HG02571 (cell line): ENCODE data around the gene SETD3.

ENCODE experiments used
- ATAC-seq: cut with Tn5 transposase; IDR thresholded peaks from one replicate; pipeline ENCODE4 v1.9.1; 2021; ENCODE audit warnings: mild to moderate bottlenecking, moderate library complexity; ENCODE audit not compliant: unreplicated experiment

SETD3 gene

DNA sequence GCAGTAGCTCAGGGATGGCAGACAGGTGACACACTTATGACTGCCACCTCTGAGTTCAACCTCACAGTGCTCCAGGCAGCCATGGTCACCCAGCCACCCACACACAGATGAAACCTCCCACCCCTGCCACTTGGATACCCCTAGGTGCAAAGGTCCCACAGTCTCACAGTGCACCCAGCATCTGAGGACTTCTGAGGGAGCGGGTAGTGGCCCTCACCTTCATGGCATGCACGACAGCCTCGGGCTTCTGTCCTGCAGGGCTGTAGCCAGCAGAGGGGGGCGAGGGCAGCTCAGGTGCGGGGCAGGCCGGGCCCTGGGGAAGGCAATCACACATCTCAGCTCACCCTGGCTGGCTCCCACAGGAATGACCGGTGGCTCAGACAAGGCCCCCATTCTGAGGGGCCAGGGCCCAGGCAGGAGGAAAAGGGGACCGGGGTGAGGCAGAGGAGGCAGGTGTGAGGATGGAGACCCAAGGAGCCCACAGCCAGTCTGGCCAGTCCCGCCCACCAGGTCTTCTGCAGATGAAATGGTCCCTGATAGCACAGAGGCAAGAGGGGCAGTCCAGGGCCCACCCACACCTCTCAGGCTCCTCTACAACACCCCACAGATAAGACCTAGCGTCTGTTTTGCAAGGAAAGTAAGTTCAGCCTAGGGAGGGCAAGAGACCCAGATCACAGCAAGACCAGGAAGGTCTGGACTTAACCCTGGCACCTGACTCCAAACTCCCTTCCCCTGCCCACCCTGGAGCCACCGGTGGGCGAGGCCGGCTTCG, 36.4 kb upstream of the SETD3 start:
- ATAC-seq = no peak

GRCh38 chr14:99516156-99516870, 35.7 kb upstream of the SETD3 start:
- no peak for ATAC-seq

- ATAC-seq = no peak
Measured at GRCh38 chr14:99515301-99516155, 34.9 kb upstream of the SETD3 start.

DNA sequence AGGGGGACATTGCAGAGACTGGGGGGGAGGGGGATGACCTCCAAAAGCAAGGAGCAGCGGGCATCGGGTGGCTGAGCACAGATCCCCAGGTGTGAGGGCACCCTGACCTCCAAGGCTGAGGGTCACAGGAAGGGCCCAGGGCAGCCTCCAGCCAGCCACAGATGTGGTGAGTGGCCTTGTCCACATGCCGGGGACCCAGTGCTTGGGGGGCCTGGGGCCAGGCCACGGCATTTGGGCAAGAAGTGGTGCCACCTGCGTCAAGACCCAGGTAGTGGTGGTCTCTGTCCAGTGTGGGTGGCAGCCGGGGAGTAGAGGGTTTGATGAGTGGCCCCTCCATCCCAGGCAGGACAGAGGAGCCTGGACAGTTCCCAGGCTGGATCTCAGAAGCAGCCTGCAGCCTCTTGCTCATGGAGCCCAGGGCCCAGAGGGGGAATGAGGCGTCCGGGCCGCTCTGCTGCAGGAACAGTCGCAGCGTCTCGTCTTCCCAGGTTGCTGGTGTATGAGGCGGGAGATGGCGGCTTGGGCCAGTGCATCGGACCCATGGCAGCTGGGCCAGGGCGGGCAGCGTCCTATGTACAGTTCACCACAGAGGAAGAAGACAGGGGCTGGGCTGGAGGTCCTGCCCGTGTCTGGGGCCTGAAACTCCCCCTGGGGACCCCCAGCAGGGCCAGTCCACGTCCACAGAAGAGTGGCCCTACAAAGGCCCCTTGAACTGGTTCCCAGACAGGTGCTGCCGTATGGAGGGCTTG, 34.1 kb upstream of the SETD3 start:
- ATAC-seq = no peak

- no peak for ATAC-seq
Measured at GRCh38 chr14:99513946-99514551, 33.4 kb upstream of the SETD3 start.

DNA sequence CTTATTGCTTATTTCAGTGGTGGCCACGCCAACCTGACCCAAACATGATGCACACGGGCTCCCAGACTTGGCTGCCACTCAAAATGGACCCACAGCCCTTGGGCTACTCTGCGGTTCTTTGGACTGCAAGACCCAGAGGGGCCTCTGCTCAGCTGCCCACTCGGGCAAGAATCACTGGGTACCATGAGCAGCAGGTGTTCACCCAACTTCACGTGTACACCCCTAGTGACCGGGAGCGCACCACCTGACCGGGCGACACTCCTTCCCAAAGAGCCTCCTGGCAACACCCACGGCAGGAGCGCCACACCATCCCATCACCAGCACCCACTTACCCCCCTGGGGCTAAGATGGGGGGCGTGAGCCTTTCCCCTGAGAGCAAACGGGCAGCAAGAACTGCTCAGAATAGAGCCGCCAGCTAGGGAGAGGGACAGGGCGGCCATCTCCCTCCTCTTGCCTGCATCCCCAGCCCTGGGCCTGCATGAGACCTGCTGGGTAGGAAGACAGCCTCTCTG, 32.6 kb upstream of the SETD3 start:
- no peak for ATAC-seq

DNA sequence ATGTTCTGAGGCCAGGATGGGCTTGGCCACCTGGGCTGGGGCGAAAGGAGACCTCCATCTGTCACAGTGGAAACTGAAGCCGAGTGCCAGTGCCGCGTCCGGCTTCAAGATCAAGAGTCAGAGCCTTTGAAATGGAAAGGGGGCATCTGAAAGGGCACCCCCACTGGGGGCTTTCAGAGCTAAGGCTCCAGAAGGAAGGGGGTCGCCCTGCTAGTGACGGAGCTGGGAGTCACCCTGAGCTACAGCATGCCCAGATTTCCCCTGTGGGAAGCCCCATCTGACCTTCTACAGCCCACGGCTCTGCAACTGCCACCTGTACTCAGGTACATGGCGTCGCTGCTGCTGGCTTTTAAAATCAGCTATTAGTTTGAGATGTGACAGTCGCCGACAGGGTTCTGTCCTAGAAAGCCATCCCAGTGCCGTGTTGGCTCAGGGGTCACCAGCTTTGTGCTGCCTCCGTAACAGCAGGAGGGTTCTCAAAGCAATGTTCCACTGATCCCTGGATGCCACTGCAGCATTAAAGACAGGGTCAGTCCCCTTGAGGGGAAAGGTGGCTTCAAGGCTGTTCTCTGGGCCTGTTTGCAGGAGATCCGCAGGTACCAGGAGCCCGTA, 32.0 kb upstream of the SETD3 start:
- no peak for ATAC-seq

- ATAC-seq = no peak
Measured at GRCh38 chr14:99512110-99512449, 31.4 kb upstream of the SETD3 start.

DNA sequence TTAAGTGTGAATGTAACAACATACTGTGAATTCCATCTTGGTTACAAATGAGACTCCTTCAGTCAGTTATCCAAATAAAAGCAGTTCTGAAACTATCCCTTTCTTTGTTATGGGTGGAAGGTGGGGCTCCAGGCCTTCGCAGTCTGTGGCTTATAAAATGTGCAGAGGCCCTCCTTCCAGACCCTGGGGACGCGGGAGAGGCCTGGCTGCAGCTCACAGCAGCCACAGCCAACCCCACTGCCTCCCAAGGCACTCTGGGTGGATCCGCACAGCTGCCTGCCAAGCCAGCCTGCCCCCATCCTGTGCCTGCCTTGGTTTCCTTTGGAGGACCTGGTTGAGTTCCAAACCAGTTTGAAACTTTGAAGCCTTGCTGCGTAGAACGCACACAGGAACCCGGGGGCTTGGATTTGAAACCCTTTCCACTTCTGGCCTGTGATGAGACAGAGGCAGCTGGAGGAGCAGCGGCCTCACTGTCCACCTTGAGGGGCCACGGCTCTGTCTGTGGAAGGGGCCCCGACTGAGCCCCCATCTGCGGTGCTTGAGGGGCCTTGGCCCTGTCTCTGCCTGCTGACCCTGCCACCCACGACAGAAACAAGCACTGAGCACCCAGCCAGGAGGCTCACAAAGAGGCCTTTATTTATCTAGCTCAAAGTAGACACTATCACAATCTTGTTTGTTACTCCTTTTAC, 30.9 kb upstream of the SETD3 start:
- no peak for ATAC-seq

DNA sequence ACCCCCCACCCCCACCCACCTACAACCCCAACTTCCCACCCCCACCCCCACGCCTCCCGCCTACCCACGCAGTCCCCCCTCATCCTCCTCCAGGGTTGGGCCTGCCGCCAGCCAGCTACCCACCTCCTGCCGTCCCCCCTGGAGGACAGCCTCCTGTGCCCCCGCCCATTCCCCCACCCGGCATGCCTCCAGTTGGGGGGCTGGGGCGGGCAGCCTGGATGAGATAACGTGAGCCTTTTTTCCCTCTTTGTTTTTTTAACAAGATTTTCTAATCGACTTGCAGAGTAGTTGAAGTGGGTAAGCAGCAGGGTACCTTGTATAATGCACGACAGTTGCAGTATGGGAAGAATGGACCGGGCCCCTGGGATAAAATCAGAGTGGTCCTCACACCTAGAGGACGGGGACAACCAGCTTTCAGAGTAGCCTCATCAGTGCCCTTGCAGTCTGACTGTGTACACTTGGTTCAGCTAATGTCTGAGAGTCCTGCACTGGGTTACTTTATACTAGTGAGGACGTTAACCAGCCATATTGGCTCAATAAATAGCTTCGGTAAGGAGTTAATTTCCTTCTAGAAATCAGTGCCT, 30.0 kb upstream of the SETD3 start:
- no peak for ATAC-seq

DNA sequence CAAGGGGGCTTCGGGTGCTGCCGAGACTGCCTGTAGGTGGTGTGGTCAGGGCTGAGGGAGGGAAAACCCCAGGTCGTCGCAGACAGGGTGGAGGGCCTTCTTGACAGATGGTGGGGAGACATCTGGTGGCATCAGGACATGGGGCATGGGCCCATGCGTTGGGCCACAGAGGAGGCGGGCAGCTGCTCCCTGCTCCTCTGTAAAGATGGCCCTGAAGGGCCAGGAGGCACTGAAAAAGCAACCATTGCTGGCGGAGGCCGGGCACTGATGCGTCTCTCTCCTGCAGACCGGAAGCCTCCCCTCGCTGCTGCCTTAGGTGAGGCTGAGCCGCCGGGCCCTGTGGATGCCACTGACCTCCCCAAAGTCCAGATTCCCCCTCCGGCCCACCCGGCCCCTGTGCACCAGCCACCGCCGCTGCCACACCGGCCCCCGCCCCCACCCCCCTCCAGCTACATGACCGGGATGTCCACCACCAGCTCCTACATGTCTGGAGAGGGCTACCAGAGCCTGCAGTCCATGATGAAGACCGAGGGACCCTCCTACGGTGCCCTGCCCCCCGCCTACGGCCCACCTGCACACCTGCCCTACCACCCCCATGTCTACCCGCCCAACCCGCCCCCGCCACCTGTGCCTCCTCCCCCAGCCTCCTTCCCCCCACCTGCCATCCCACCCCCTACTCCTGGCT, 29.4 kb upstream of the SETD3 start:
- no peak for ATAC-seq

DNA sequence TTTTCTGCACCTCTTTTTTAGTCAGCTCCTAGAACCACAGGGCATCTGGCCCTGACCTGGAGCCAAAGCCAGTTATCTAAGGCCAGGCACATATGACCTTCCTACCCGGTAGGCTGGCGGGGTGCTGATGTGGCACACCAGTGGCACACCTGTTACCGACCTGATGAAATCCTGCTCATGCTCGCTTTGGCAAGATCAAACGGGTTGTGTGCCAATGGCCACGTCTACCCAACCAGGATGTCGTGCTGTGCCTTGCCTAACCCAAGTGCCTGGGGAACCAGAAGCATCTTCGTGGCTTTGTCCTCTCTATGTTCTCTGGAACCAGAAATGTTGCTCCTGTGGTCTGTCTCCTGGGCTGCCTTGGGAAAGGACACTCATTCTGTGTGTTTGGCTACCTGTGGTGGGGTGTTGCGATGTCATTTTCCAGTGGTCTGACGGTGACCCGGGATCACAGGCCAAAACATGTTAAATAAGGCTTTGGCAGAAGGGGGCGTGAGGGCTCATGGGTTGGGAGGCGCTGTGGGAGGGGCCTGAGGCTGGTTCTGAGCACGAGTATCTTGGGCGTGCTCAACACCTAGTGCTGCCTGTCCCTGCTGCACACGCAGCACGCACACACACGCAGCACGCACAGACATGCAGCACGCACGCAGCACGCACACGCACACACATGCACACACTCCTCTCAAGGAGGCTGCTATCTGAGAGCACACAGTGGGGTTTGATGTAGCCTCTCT, 28.4 kb upstream of the SETD3 start:
- no peak for ATAC-seq

DNA sequence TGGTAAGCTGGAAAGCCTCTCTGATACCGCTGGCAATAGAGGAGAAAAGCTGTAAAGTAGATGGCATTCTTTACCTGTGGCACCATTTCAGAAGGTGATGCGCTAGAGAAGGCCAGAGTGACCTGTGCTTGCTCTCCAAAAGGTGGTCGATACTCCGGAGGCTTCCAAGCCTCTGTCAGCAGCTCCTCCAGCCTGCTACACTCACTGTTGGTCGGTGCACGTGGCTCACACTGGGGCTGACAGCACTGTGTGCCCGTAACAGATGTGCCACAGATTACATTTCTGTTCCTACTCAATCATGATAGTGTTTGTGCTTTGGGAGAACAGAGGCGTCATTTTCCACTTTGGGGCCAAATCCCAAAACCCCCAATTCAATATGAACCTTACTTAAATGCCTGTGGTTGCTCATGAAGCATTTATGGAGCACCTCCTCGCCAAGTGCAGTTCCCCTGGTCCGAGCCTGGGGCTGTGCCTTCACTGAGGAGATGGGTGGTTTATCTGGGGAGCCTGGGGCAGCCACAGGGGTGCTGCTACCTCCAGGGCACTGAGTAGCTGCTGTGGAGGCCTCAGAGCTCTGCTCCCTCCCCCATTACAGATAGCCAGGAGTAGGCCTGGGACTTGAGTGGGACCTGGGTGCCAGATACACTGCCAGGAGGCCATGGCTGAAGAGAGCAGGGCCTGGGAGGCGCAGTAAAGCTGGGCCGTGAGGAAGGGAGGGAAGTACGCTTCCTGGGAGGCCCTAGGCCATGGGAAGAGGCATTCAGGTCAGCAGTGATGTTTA, 27.4 kb upstream of the SETD3 start:
- ATAC-seq = no peak

GRCh38 chr14:99506276-99506675, 25.6 kb upstream of the SETD3 start:
- no peak for ATAC-seq

GRCh38 chr14:99505089-99505488, 24.4 kb upstream of the SETD3 start:
- no peak for ATAC-seq

DNA sequence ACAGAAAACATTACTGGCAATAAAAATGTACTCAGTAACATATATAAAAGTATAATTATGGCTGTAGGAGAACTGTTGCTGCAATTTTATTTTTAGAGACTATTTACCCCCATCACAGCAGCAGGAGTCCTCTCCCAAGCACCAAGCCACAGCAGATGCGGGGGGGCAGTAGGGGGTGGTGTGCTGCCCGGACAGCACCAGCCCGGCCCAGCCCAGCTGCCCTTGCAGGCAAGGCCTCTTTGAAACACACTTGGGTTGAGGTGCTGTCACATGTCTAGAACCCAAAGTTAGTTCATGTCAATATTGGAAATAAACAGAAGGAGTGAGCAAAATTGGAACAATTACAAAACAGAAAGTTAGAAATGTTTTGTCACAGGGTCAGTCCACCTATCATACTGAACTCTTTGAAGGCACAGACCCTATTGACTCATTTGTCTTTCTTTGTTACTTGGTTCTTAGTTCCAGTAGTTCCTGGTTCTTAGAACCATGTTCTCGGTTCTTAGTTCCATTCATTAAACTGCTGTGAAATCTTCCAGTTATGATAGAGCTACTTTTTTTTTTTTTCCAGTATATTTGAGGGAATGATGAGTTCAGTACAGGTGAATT, 23.3 kb upstream of the SETD3 start:
- no peak for ATAC-seq
